Astrocyte (in vitro differentiated cells and primary cell): ENCODE results near the gene WNT1. TPM values are rescaled to one million over a fixed set of nuclear protein-coding genes. Genes with fewer than 3 reads are reported as not detected.

ENCODE experiments used
- DNase-seq: peaks from one replicate; pipeline ENCODE4 v3.0.0-alpha.2; 2010; ENCODE audit warnings: low read depth
- FAIRE-seq: peaks from 2 replicates; lab custom pipeline; 2011; peaks lifted over from hg19 to GRCh38; lab: Jason Lieb, UNC
- H2AFZ ChIP-seq: 2 replicates; pipeline ENCODE4 v1.6.0; 2012; ENCODE audit warnings: low read depth, low read length, inconsistent platforms
- H3K27ac ChIP-seq: 2 replicates; pipeline ENCODE4 v1.5.1; 2011; ENCODE audit warnings: low read depth, low read length, inconsistent platforms
- H3K27me3 ChIP-seq: 2 replicates; pipeline ENCODE4 v1.6.0; 2011; ENCODE audit warnings: low read length, inconsistent platforms; ENCODE audit not compliant: insufficient read depth
- H3K36me3 ChIP-seq: 2 replicates; pipeline ENCODE4 v1.5.1; 2011; ENCODE audit warnings: low read length, inconsistent platforms; ENCODE audit not compliant: insufficient read depth
- H3K4me1 ChIP-seq: 2 replicates; pipeline ENCODE4 v1.5.1; 2011; ENCODE audit warnings: low read length, inconsistent platforms; ENCODE audit not compliant: insufficient read depth
- H3K4me2 ChIP-seq: 2 replicates; pipeline ENCODE4 v1.6.0; 2012; ENCODE audit warnings: low read length, inconsistent platforms
- H3K4me3 ChIP-seq: 2 replicates; pipeline ENCODE4 v1.5.1; 2011; ENCODE audit warnings: low read depth, mild to moderate bottlenecking, low read length, inconsistent platforms; ENCODE audit not compliant: insufficient read depth
- H3K79me2 ChIP-seq: 2 replicates; pipeline ENCODE4 v1.6.0; 2012; ENCODE audit warnings: mild to moderate bottlenecking, low read length, inconsistent platforms; ENCODE audit not compliant: insufficient read depth
- H3K9ac ChIP-seq: 2 replicates; pipeline ENCODE4 v1.6.0; 2012; ENCODE audit warnings: mild to moderate bottlenecking, low read length, inconsistent platforms
- H3K9me3 ChIP-seq: 2 replicates; pipeline ENCODE4 v1.5.1; 2012; ENCODE audit warnings: low read depth, mild to moderate bottlenecking, low read length, inconsistent platforms; ENCODE audit not compliant: insufficient read depth
- H4K20me1 ChIP-seq: 2 replicates; pipeline ENCODE4 v1.6.0; 2012; ENCODE audit warnings: low read length, inconsistent platforms; ENCODE audit not compliant: insufficient read depth
- H3K27ac Mint-ChIP-seq: one replicate; pipeline ENCODE4 v1.8.0; 2021; ENCODE audit warnings: mild to moderate bottlenecking, mixed read lengths; ENCODE audit not compliant: unreplicated experiment
- H3K27me3 Mint-ChIP-seq: one replicate; pipeline ENCODE4 v1.8.0; 2021; ENCODE audit warnings: low read depth, mixed read lengths; ENCODE audit not compliant: unreplicated experiment
- H3K36me3 Mint-ChIP-seq: one replicate; pipeline ENCODE4 v1.8.0; 2021; ENCODE audit warnings: low read depth, mixed read lengths; ENCODE audit not compliant: unreplicated experiment
- H3K4me1 Mint-ChIP-seq: one replicate; pipeline ENCODE4 v1.8.0; 2021; ENCODE audit warnings: low read depth, mixed read lengths; ENCODE audit not compliant: unreplicated experiment
- H3K4me3 Mint-ChIP-seq: one replicate; pipeline ENCODE4 v1.8.0; 2021; ENCODE audit warnings: mild to moderate bottlenecking, moderate library complexity, mixed read lengths; ENCODE audit not compliant: unreplicated experiment
- H3K9me3 Mint-ChIP-seq: one replicate; pipeline ENCODE4 v1.8.0; 2021; ENCODE audit warnings: mild to moderate bottlenecking, mixed read lengths; ENCODE audit not compliant: unreplicated experiment
- EZH2 ChIP-seq: IDR thresholded peaks from 2 replicates; pipeline ENCODE4 v1.6.1; 2012; ENCODE audit warnings: mild to moderate bottlenecking, low read length, inconsistent platforms; ENCODE audit not compliant: insufficient read depth
- total RNA-seq: library from RNA; stranded (reverse); gene quantifications from 2 replicates; pipeline ENCODE4 v1.2.1, GENCODE V29; 2021
- TF ChIP-seq, protein P1 (sequence below): IDR thresholded peaks from 2 replicates; pipeline ENCODE4 v1.5.1; 2011; ENCODE audit warnings: low read depth, mild to moderate bottlenecking, inconsistent platforms, low read length, moderate library complexity; ENCODE audit not compliant: insufficient read depth

The WNT1 gene
- total RNA-seq, 1 donor from 2014 or later = not detected

DNA sequence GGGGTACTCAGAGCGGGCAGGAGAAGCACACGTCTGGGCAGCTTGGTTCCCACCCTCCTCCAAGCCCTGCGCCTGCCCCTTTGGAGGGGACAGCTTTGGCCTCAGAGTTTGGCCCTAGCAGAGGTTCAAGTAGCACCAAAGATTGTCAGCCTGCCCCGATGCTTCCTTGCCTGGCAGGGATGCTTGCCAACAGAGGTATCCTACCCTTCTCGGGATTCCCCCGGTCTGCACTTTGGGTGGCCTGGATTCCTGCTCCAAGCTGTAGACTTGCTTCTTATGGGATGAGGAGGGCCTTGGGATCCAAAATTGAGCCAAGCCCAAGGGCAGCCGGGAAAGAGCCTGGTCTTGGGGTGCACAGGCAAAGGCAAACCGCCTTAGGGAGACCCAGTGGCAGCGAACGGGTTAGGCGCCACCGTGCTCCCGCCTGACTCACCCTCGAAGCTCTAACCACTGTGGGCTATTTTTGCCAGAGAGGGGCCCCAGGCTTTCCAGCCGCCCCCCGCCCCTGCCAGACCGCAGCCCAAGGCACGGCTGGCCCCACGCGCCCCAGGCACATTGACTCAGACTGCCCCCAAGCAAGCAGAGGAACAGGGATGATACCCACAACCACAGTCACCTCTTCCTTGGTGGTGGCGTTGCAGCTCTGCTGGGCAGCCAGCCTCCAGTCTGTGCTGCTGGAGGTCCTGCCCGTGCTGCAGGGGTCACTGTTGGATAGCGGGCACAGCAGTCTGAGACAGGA lies 5.7 kb upstream of the WNT1 start:
- Histone ChIP-seq H2AFZ (no peak overlapping the region), H3K4me2 (peak overlapping the region; percentile 81), H4K20me1 (peaks cover 30% of the 10 kb centered on the region), H3K27me3 (peaks cover 81% of the 10 kb centered on the region), H3K36me3 (no peaks in the 10 kb centered on the region), H3K79me2 (no peaks in the 10 kb centered on the region), H3K27ac (no peak overlapping the region), H3K4me1 (peaks cover 40% of the 10 kb centered on the region), H3K9me3 (no peaks in the 10 kb centered on the region), H3K4me3 (no peak overlapping the region), H3K9ac (no peak overlapping the region)
- H3K4me3 Mint-ChIP-seq = peak overlapping the region; percentile 77
- peaks cover 12% of the 10 kb centered on the region for H3K4me1 Mint-ChIP-seq
- peaks cover 75% of the 10 kb centered on the region for H3K27me3 Mint-ChIP-seq
- DNase-seq = peak; percentile 35
- H3K36me3 Mint-ChIP-seq = no peaks in the 10 kb centered on the region
- TF ChIP-seq, protein P1, sequence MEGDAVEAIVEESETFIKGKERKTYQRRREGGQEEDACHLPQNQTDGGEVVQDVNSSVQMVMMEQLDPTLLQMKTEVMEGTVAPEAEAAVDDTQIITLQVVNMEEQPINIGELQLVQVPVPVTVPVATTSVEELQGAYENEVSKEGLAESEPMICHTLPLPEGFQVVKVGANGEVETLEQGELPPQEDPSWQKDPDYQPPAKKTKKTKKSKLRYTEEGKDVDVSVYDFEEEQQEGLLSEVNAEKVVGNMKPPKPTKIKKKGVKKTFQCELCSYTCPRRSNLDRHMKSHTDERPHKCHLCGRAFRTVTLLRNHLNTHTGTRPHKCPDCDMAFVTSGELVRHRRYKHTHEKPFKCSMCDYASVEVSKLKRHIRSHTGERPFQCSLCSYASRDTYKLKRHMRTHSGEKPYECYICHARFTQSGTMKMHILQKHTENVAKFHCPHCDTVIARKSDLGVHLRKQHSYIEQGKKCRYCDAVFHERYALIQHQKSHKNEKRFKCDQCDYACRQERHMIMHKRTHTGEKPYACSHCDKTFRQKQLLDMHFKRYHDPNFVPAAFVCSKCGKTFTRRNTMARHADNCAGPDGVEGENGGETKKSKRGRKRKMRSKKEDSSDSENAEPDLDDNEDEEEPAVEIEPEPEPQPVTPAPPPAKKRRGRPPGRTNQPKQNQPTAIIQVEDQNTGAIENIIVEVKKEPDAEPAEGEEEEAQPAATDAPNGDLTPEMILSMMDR = no peak
- peak; percentile 44 for TF ChIP-seq EZH2
- H3K9me3 Mint-ChIP-seq = peaks cover 2% of the 10 kb centered on the region
- FAIRE-seq = no peak
- peak overlapping the region; percentile 62 for H3K27ac Mint-ChIP-seq

GRCh38 chr12:48972952-48973483 lies 5.1 kb upstream of the WNT1 start:
- no peak overlapping the region for H2AFZ ChIP-seq
- peak overlapping the region; percentile 27 for H3K4me3 Mint-ChIP-seq
- H3K27me3 Mint-ChIP-seq = peaks cover 80% of the 10 kb centered on the region
- H3K9me3 ChIP-seq = no peaks in the 10 kb centered on the region
- H3K27ac ChIP-seq = no peak overlapping the region
- DNase-seq (no peak), FAIRE-seq (no peak)
- peaks cover 81% of the 10 kb centered on the region for H3K27me3 ChIP-seq
- no peaks in the 10 kb centered on the region for H3K36me3 ChIP-seq
- TF ChIP-seq, protein P1 = no peak
- TF ChIP-seq EZH2 = no peak
- peaks cover 35% of the 10 kb centered on the region for H4K20me1 ChIP-seq
- peaks cover 6% of the 10 kb centered on the region for H3K9me3 Mint-ChIP-seq
- H3K4me1 Mint-ChIP-seq = peaks cover 12% of the 10 kb centered on the region
- H3K27ac Mint-ChIP-seq = no peak overlapping the region
- no peak overlapping the region for H3K9ac ChIP-seq
- H3K4me1 ChIP-seq = peaks cover 44% of the 10 kb centered on the region
- H3K79me2 ChIP-seq = no peaks in the 10 kb centered on the region
- H3K36me3 Mint-ChIP-seq = no peaks in the 10 kb centered on the region
- peak overlapping the region; percentile 18 for H3K4me2 ChIP-seq
- no peak overlapping the region for H3K4me3 ChIP-seq

DNA sequence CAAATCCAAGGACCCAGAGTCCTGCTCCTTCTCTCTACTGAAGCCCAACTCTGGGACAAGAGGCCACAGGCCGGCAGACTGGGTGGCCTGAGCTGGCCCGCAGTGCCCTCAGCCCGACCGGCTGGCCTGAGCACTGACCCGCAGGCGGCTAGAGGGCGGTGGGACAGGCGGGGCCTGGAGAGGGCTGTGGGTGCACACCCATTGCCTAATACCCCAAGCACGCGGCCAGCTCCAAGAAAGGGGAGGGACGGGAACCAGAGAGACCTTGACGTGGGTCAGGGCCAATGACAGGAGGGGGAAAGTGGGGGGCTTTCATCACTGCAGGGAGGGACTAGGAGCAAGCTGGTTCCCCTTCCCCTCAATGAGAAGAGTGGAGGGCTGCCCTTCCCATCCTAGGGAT lies 4.6 kb upstream of the WNT1 start:
- H3K9ac ChIP-seq = no peak overlapping the region
- Mint-ChIP-seq H3K4me1 (peaks cover 12% of the 10 kb centered on the region), H3K4me3 (no peak overlapping the region), H3K36me3 (no peaks in the 10 kb centered on the region), H3K9me3 (peaks cover 6% of the 10 kb centered on the region), H3K27me3 (peaks cover 76% of the 10 kb centered on the region), H3K27ac (no peak overlapping the region)
- DNase-seq (no peak), FAIRE-seq (no peak)
- no peaks in the 10 kb centered on the region for H3K79me2 ChIP-seq
- H3K36me3 ChIP-seq = no peaks in the 10 kb centered on the region
- TF ChIP-seq, protein P1 = no peak
- no peak for TF ChIP-seq EZH2
- H3K27me3 ChIP-seq = peaks cover 81% of the 10 kb centered on the region
- H4K20me1 ChIP-seq = peaks cover 35% of the 10 kb centered on the region
- peaks cover 48% of the 10 kb centered on the region for H3K4me1 ChIP-seq
- no peak overlapping the region for H3K4me3 ChIP-seq
- no peak overlapping the region for H2AFZ ChIP-seq
- H3K27ac ChIP-seq = no peak overlapping the region
- no peak overlapping the region for H3K4me2 ChIP-seq
- H3K9me3 ChIP-seq = no peaks in the 10 kb centered on the region
